ENCODE data around the gene TARS2. TPM values are rescaled to one million over a fixed set of nuclear protein-coding genes. Genes with fewer than 3 reads are reported as not detected.

Gene TARS2
- total RNA-seq, 1 donor from 2014 or later: 50.7 TPM

GRCh38 chr1:150479927-150480352 lies 7.3 kb upstream of the TARS2 start:
- Mint-ChIP-seq H3K27me3 (no peaks in the 10 kb centered on the region), H3K9me3 (no peaks in the 10 kb centered on the region), H3K4me1 (no peaks in the 10 kb centered on the region), H3K27ac (no peak overlapping the region), H3K4me3 (no peak overlapping the region), H3K36me3 (ENCODE audit: low read depth) (no peaks in the 10 kb centered on the region)
- DNase-seq (no peak), ATAC-seq (ENCODE audit: low read depth) (no peak)
- TF ChIP-seq, protein P1, sequence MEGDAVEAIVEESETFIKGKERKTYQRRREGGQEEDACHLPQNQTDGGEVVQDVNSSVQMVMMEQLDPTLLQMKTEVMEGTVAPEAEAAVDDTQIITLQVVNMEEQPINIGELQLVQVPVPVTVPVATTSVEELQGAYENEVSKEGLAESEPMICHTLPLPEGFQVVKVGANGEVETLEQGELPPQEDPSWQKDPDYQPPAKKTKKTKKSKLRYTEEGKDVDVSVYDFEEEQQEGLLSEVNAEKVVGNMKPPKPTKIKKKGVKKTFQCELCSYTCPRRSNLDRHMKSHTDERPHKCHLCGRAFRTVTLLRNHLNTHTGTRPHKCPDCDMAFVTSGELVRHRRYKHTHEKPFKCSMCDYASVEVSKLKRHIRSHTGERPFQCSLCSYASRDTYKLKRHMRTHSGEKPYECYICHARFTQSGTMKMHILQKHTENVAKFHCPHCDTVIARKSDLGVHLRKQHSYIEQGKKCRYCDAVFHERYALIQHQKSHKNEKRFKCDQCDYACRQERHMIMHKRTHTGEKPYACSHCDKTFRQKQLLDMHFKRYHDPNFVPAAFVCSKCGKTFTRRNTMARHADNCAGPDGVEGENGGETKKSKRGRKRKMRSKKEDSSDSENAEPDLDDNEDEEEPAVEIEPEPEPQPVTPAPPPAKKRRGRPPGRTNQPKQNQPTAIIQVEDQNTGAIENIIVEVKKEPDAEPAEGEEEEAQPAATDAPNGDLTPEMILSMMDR (IDR thresholded peaks at IDR 0.05): no peak
- ChIA-PET POLR2A (interaction anchor here (0.5 to 0.7 kb wide), 2 partner anchors 10 to 243 kb away, joined by 3 to 4 read pairs; no protein-coding TSS in a partner anchor), CTCF (no interaction called here)
- intact Hi-C loops (cut with micrococcal nuclease): no loop called here

GRCh38 chr1:150484431-150484830 lies 2.8 kb upstream of the TARS2 start:
- ATAC-seq (ENCODE audit: low read depth): no peak
- H3K36me3 Mint-ChIP-seq (ENCODE audit: low read depth): peaks cover 18% of the 10 kb centered on the region
- peaks cover 18% of the 10 kb centered on the region for H3K4me1 Mint-ChIP-seq
- POLR2A ChIA-PET: no interaction called here
- DNase-seq: no peak
- no peak overlapping the region for H3K4me3 Mint-ChIP-seq
- no peaks in the 10 kb centered on the region for H3K27me3 Mint-ChIP-seq
- CTCF ChIA-PET: interaction anchor here (0.6 kb wide), 1 partner anchor 512 kb away, joined by 3 read pairs; no protein-coding TSS in a partner anchor
- intact Hi-C loops (cut with micrococcal nuclease): no loop called here
- TF ChIP-seq, protein P1 (IDR thresholded peaks at IDR 0.05): no peak
- no peak overlapping the region for H3K27ac Mint-ChIP-seq
- no peaks in the 10 kb centered on the region for H3K9me3 Mint-ChIP-seq

- ChIA-PET POLR2A (interaction anchor here (3.1 kb wide), 1 partner anchor 121 kb away, joined by 26 read pairs; the partner anchor contains the start of gene RPRD2), CTCF (no interaction called here)
- intact Hi-C loops (cut with micrococcal nuclease): no loop called here
- peaks cover 19% of the 10 kb centered on the region for H3K36me3 Mint-ChIP-seq (ENCODE audit: low read depth)
- ATAC-seq (ENCODE audit: low read depth) (no peak), DNase-seq (no peak)
- no peak overlapping the region for H3K27ac Mint-ChIP-seq
- H3K27me3 Mint-ChIP-seq: no peaks in the 10 kb centered on the region
- H3K9me3 Mint-ChIP-seq: no peaks in the 10 kb centered on the region
- H3K4me3 Mint-ChIP-seq: no peak overlapping the region
- TF ChIP-seq, protein P1 (IDR thresholded peaks at IDR 0.05): no peak
- peaks cover 18% of the 10 kb centered on the region for H3K4me1 Mint-ChIP-seq
These were observed 2.4 kb upstream of the TARS2 start for GRCh38 chr1:150484861-150485260.

DNA sequence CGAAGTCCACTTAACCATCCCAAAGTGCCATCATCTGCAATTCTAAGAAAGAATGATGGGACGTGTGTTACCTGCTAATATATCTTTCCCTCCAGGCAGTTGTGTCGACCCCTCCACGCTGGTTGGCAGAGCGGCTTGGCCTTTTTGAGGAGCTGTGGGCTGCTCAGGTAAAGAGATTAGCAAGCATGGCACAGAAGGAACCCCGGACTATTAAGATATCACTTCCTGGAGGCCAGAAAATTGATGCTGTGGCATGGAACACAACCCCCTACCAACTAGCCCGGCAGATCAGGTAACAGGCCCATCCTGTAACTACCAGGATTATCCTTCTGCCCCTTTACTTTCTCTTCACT lies 520 bp downstream of the TARS2 start:
- ATAC-seq (ENCODE audit: low read depth): no peak
- H3K27me3 Mint-ChIP-seq: no peaks in the 10 kb centered on the region

GRCh38 chr1:150493175-150493574 lies 6.0 kb downstream of the TARS2 start:
- TF ChIP-seq, protein P1 (IDR thresholded peaks at IDR 0.05): no peak
- Mint-ChIP-seq H3K36me3 (ENCODE audit: low read depth) (peaks cover 72% of the 10 kb centered on the region), H3K4me1 (peaks cover 5% of the 10 kb centered on the region), H3K4me3 (no peak overlapping the region), H3K9me3 (no peaks in the 10 kb centered on the region), H3K27ac (no peak overlapping the region), H3K27me3 (no peaks in the 10 kb centered on the region)
- POLR2A ChIA-PET: no interaction called here
- CTCF ChIA-PET: interaction anchor here (0.7 kb wide), 1 partner anchor 538 kb away, joined by 3 read pairs; no protein-coding TSS in a partner anchor
- ATAC-seq (ENCODE audit: low read depth): no peak
- intact Hi-C loops (cut with micrococcal nuclease): no loop called here
- DNase-seq: no peak

More for the DNA sequence above, 520 bp downstream of the TARS2 start:
- no peak for DNase-seq
- POLR2A ChIA-PET: interaction anchor here (0.5 to 3.4 kb wide), 16 partner anchors 10 to 451 kb away, joined by 3 to 41 read pairs (median 4); partner anchors contain the start of genes FALEC, GOLPH3L, MCL1 and RPRD2
- no peaks in the 10 kb centered on the region for H3K9me3 Mint-ChIP-seq
- peaks cover 18% of the 10 kb centered on the region for H3K4me1 Mint-ChIP-seq
- CTCF ChIA-PET: interaction anchor here (0.6 to 1.5 kb wide), 2 partner anchors 28 to 192 kb away, joined by 4 read pairs; partner anchors contain the start of gene FALEC
- H3K27ac Mint-ChIP-seq: peak overlapping the region; percentile 98
- peak overlapping the region; percentile 96 for H3K4me3 Mint-ChIP-seq
- intact Hi-C loops (cut with micrococcal nuclease): loop anchor here (1.0 kb wide), 3 partner anchors 28 to 487 kb away; partner anchors contain the start of genes CERS2, FALEC and MRPS21
- H3K36me3 Mint-ChIP-seq (ENCODE audit: low read depth): peaks cover 45% of the 10 kb centered on the region
- TF ChIP-seq, protein P1 (IDR thresholded peaks at IDR 0.05): no peak

All from activated B cell treated with CpG ODN at 0.5 μM for 24 hours (primary cell).